B cell (primary cell): Measurements from ENCODE around the gene ARF6. TPM values are rescaled to one million over a fixed set of nuclear protein-coding genes. Genes with fewer than 3 reads are reported as not detected.
"Not testable (repeated sequence)": the region's sequence is repeated elsewhere in the genome, so short reads cannot be mapped to it uniquely, and the experiment has no call there.

Experiments
- ATAC-seq: fragments of 200-7000 bp; cut with Tn5 transposase; one replicate; pipeline ENCODE4 v1.10.0; 2021; ENCODE audit warnings: low read depth, mild to moderate bottlenecking, moderate number of reproducible peaks, moderate library complexity
- CTCF ChIA-PET: fragments of 350-600 bp; sonication (Branson Sonifier 250); formaldehyde crosslinking; loops from one replicate; lab custom pipeline; 2021; ENCODE audit warnings: antibody characterized with exemption, inconsistent platforms; lab: Charles Lee
- POLR2A ChIA-PET: fragments of 350-600 bp; sonication (Branson Sonifier 250); formaldehyde crosslinking; loops from one replicate; lab custom pipeline; 2021; ENCODE audit warnings: antibody characterized with exemption; lab: Charles Lee
- DNase-seq: peaks from one replicate; pipeline ENCODE4 v3.0.0; 2013
- H2AFZ ChIP-seq: 2 replicates; pipeline ENCODE4 v1.6.1; 2012; ENCODE audit warnings: mild to moderate bottlenecking, low read depth, low read length; ENCODE audit not compliant: insufficient read depth, poor library complexity, severe bottlenecking
- H3K27ac ChIP-seq, 2 donors: 1 replicate in 1 of 2; 2 replicates in 1 of 2; pipeline ENCODE4 v1.5.1; 2012 to 2013; ENCODE audit warnings: low read length in 2 of 2, mild to moderate bottlenecking in 2 of 2, moderate library complexity in 1 of 2
- H3K27me3 ChIP-seq, 4 experiments: fragments of 200-600 bp in 1 of 4; sonication (generic) in 1 of 4; replicated peaks in 1 of 4; 1 replicate in 2 of 4; 2 replicates in 2 of 4; pipeline versions ENCODE4 v1.6.1 to v1.7.0; 2013 to 2016; ENCODE audit warnings: low read length in 3 of 4, mild to moderate bottlenecking in 2 of 4, mixed read lengths in 1 of 4, moderate library complexity in 1 of 4; ENCODE audit not compliant: insufficient read depth in 4 of 4, control insufficient read depth in 3 of 4; ENCODE audit errors: control extremely low read depth in 1 of 4
- H3K36me3 ChIP-seq, 2 experiments: replicated peaks in 1 of 2; 1 replicate in 1 of 2; 2 replicates in 1 of 2; pipeline versions ENCODE4 v1.6.1 to v1.7.1; 2013; ENCODE audit warnings: low read length in 1 of 2; ENCODE audit not compliant: insufficient read depth in 2 of 2, control insufficient read depth in 1 of 2; ENCODE audit errors: control extremely low read depth in 1 of 2, extremely low read depth in 1 of 2
- H3K4me1 ChIP-seq, 2 donors: fragments of 200-600 bp in 1 of 2; sonication (generic) in 1 of 2; 1 replicate in 1 of 2; 2 replicates in 1 of 2; pipeline versions ENCODE4 v1.5.1 to v1.6.1; 2013 to 2017; ENCODE audit warnings: low read length in 2 of 2; ENCODE audit not compliant: control insufficient read depth in 2 of 2, insufficient read depth in 2 of 2
- H3K4me2 ChIP-seq: replicated peaks from 2 replicates; pipeline ENCODE3; 2012; ENCODE audit warnings: mild to moderate bottlenecking, low read depth, low read length; ENCODE audit not compliant: poor library complexity, severe bottlenecking
- H3K4me3 ChIP-seq, 5 experiments: fragments of 200-600 bp in 1 of 5; sonication (generic) in 1 of 5; 1 replicate in 3 of 5; 2 replicates in 2 of 5; pipeline versions ENCODE4 v1.5.1 to v1.7.0; 2011 to 2016; ENCODE audit warnings: low read length in 4 of 5, mild to moderate bottlenecking in 4 of 5, low read depth in 2 of 5, control low read depth in 1 of 5, moderate library complexity in 1 of 5; ENCODE audit not compliant: insufficient read depth in 1 of 5; ENCODE audit errors: control extremely low read depth in 1 of 5, extremely low read depth in 1 of 5
- H3K79me2 ChIP-seq: fragments of 200-600 bp; sonication (generic); one replicate; pipeline ENCODE4 v1.6.0; 2016; ENCODE audit warnings: low read length; ENCODE audit not compliant: control insufficient read depth, insufficient read depth
- H3K9ac ChIP-seq: fragments of 200-600 bp; sonication (generic); 2 replicates; pipeline ENCODE4 v1.6.1; 2017; ENCODE audit warnings: mild to moderate bottlenecking, low read length, moderate library complexity
- H3K9me3 ChIP-seq, 3 donors: one replicate each; pipeline versions ENCODE4 v1.6.1 to v1.7.1; 2013; ENCODE audit warnings: low read length in 2 of 3; ENCODE audit not compliant: control insufficient read depth in 2 of 3, insufficient read depth in 1 of 3; ENCODE audit errors: control extremely low read depth in 1 of 3
- H4K20me1 ChIP-seq: 2 replicates; pipeline ENCODE4 v1.6.0; 2012; ENCODE audit warnings: mild to moderate bottlenecking, low read length; ENCODE audit not compliant: insufficient read depth, control insufficient read depth, poor library complexity, severe bottlenecking
- H3K27ac Mint-ChIP-seq: one replicate; pipeline ENCODE4 v1.8.0; 2021; ENCODE audit warnings: mixed read lengths
- H3K27me3 Mint-ChIP-seq: one replicate; pipeline ENCODE4 v1.8.0; 2021; ENCODE audit warnings: mixed read lengths
- H3K4me1 Mint-ChIP-seq: one replicate; pipeline ENCODE4 v1.8.0; 2021; ENCODE audit warnings: mixed read lengths
- H3K4me3 Mint-ChIP-seq: one replicate; pipeline ENCODE4 v1.8.0; 2021; ENCODE audit warnings: mixed read lengths
- H3K9me3 Mint-ChIP-seq: one replicate; pipeline ENCODE4 v1.8.0; 2022; ENCODE audit warnings: mixed read lengths; ENCODE audit not compliant: insufficient read depth
- EZH2 ChIP-seq: IDR thresholded peaks from 2 replicates; pipeline ENCODE4 v1.6.1; 2012; ENCODE audit warnings: borderline replicate concordance, low read depth, mild to moderate bottlenecking, moderate library complexity, low read length; ENCODE audit not compliant: insufficient read depth, poor library complexity, severe bottlenecking
- WGBS: methylation state at CpG from one replicate; pipeline ENCODE4 v1.1.5; 2013; ENCODE audit warnings: missing lambda C conversion rate; ENCODE audit not compliant: insufficient coverage; 5-methylcytosine and 5-hydroxymethylcytosine counted together
- intact Hi-C: fragments of 100-400 bp; cut with micrococcal nuclease; formaldehyde crosslinking; loops from one replicate; pipeline ENCODE4 v1.10.0; 2022
- polyA plus RNA-seq: library from polyadenylated mRNA; depleted of rRNA; stranded (reverse); fragments of >200 nt; gene quantifications from 2 replicates; pipeline ENCODE4 v1.2.3, GENCODE V29; 2012
- total RNA-seq, 2 donors: library from RNA; stranded (reverse); fragments of 120-200 nt in 1 of 2; gene quantifications; 1 replicate in 1 of 2; 2 replicates in 1 of 2; pipeline versions ENCODE4 v1.2.3 to v1.2.4, GENCODE V29; 2013 to 2022
- TF ChIP-seq, protein P1 (sequence below): fragments of 200-600 bp; IDR thresholded peaks from one replicate; pipeline ENCODE4 v1.8.0; 2022; ENCODE audit warnings: antibody characterized with exemption, mild to moderate bottlenecking

Gene ARF6
- total and polyA plus RNA-seq, 2 donors (not counting 1 experiment from before 2014, with no cell fraction given), result 96.6 to 135 TPM

DNA sequence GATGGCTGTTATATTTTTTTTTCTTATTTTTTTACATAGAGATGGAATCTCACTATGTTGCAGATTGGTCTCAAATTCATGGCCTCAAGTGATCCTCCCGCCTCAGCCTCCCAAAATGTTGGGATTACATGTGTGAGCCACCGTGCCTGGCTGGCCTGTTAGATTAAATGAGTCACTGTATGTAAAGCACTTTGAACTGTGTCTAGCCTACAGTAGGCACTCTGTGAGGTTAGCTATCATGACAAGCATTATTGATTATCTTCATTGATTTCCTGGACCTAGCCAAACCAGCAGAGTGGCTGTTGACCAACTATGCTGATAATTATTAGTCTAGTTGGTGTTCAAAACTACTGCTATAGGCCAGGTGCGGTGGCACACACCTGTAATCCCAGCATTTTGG lies 42.6 kb downstream of the ARF6 start:
- Histone ChIP-seq H3K4me3 (no peak overlapping the region), H3K4me2 (no peak overlapping the region), H3K79me2 (no peaks in the 10 kb centered on the region), H3K27ac (no peak overlapping the region), H3K36me3 (no peaks in the 10 kb centered on the region), H3K4me1 (peaks cover 19 to 26% of the 10 kb centered on the region in 2 donors), H3K9me3 (peaks cover 0 to 17% (median 0%) of the 10 kb centered on the region in 3 donors), H2AFZ (no peak overlapping the region), H3K9ac (no peak overlapping the region), H3K27me3 (no peaks in the 10 kb centered on the region), H4K20me1 (no peaks in the 10 kb centered on the region)
- Mint-ChIP-seq H3K9me3 (peaks cover 3% of the 10 kb centered on the region), H3K4me1 (peaks cover 32% of the 10 kb centered on the region), H3K4me3 (no peak overlapping the region), H3K27ac (peak overlapping the region; percentile 53), H3K27me3 (no peaks in the 10 kb centered on the region)
- DNase-seq, result no peak
- intact Hi-C loops, result no loop called here
- 92% methylated on average over 2 of the region's 3 CpGs for WGBS
- ChIA-PET POLR2A (interaction anchor here (0.7 kb wide), 1 partner anchor 407 kb away, joined by 4 read pairs; no protein-coding TSS in a partner anchor), CTCF (no interaction called here)
- no peak for ATAC-seq
- TF ChIP-seq EZH2, result no peak
- TF ChIP-seq, protein P1, sequence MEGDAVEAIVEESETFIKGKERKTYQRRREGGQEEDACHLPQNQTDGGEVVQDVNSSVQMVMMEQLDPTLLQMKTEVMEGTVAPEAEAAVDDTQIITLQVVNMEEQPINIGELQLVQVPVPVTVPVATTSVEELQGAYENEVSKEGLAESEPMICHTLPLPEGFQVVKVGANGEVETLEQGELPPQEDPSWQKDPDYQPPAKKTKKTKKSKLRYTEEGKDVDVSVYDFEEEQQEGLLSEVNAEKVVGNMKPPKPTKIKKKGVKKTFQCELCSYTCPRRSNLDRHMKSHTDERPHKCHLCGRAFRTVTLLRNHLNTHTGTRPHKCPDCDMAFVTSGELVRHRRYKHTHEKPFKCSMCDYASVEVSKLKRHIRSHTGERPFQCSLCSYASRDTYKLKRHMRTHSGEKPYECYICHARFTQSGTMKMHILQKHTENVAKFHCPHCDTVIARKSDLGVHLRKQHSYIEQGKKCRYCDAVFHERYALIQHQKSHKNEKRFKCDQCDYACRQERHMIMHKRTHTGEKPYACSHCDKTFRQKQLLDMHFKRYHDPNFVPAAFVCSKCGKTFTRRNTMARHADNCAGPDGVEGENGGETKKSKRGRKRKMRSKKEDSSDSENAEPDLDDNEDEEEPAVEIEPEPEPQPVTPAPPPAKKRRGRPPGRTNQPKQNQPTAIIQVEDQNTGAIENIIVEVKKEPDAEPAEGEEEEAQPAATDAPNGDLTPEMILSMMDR, result no peak

DNA sequence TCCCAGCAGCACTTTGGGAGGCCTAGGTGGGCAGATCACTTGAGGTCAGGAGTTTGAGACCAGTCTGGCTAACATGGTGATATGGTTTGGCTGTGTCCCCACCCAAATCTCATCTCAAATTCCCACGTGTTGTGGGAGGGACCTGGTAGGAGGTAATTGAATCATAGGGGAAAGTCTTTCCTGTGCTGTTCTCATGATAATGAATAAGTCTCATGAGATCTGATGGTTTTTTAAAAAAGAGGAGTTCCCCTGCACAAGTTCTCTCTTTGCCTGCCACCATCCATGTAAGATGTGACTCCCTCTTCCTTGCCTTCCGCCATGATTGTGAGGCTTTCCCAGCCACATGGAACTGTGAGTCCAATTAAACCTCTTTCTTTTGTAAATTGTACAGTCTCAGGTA lies 43.4 kb downstream of the ARF6 start:
- H3K27ac Mint-ChIP-seq, H3K27me3 Mint-ChIP-seq, H3K79me2 ChIP-seq, H4K20me1 ChIP-seq, CTCF ChIA-PET, H3K36me3 ChIP-seq, H3K9me3 Mint-ChIP-seq, H2AFZ ChIP-seq, ATAC-seq, H3K9ac ChIP-seq, H3K27ac ChIP-seq, H3K4me3 Mint-ChIP-seq, DNase-seq, H3K4me3 ChIP-seq, H3K27me3 ChIP-seq, POLR2A ChIA-PET, H3K4me2 ChIP-seq, intact Hi-C loops: not testable (repeated sequence)
- no CpG with 5 or more reads among the region's 2 CpGs for WGBS
- Histone ChIP-seq H3K4me1 (peaks cover 21 to 26% of the 10 kb centered on the region in 2 donors), H3K9me3 (peaks cover 0 to 17% (median 0%) of the 10 kb centered on the region in 3 donors)
- H3K4me1 Mint-ChIP-seq, result peaks cover 32% of the 10 kb centered on the region

DNA sequence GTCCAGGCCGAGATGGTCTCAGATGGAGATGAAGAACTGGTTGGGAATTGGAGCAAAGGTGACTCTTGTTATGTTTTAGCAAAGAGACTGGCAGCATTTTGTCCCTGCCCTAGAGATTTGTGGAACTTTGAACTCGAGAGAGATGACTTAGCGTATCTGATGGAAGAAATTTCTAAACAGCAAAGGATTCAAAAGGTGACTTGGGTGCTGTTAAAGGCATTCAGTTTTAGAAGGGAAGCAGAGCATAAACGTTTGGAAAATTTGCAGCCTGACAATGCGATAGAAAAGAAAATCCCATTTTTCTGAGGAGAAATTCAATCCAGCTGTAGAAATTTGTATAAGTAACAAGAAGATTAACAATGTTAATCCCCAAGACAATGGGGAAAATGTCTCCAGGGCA lies 44.0 kb downstream of the ARF6 start:
- H3K4me1 ChIP-seq, result peaks cover 22 to 23% of the 10 kb centered on the region in 2 donors
- H3K79me2 ChIP-seq, H3K4me3 Mint-ChIP-seq, H3K27ac ChIP-seq, POLR2A ChIA-PET, H3K9me3 Mint-ChIP-seq, H3K27ac Mint-ChIP-seq, H3K4me2 ChIP-seq, H2AFZ ChIP-seq, H3K36me3 ChIP-seq, H3K27me3 ChIP-seq, H3K27me3 Mint-ChIP-seq, H3K9ac ChIP-seq, H4K20me1 ChIP-seq, intact Hi-C loops, DNase-seq, CTCF ChIA-PET, ATAC-seq, H3K4me3 ChIP-seq: not testable (repeated sequence)
- H3K9me3 ChIP-seq, result peaks cover 0 to 17% (median 0%) of the 10 kb centered on the region in 3 donors
- H3K4me1 Mint-ChIP-seq, result peaks cover 29% of the 10 kb centered on the region
- 97% methylated on average over 3 of the region's 5 CpGs for WGBS
